Heart left ventricle (tissue), 16 donors: Measurements from ENCODE around the gene ACTL7B. TPM values are rescaled to one million over a fixed set of nuclear protein-coding genes. Genes with fewer than 3 reads are reported as not detected.

Experiments used
- ATAC-seq, 4 donors: fragments of 200-7000 bp; cut with Tn5 transposase; one replicate each; pipeline ENCODE4 v1.9.1; 2020 to 2022; ENCODE audit warnings: moderate library complexity in 4 of 4, mild to moderate bottlenecking in 3 of 4, moderate number of reproducible peaks in 1 of 4
- DNase-seq, 5 donors: peaks; one replicate each; pipeline ENCODE4 v3.0.0-alpha.2; 2020
- H3K27ac ChIP-seq, 12 donors: fragments of 200-600 bp; sonication (generic) in 4 of 12; one replicate each; pipeline versions ENCODE4 v1.5.0 to v1.8.0; 2016 to 2022; ENCODE audit warnings: mild to moderate bottlenecking in 2 of 12
- H3K27me3 ChIP-seq, 9 donors: fragments of 200-600 bp; sonication (generic) in 2 of 9; one replicate each; pipeline versions ENCODE4 v1.5.1 to v1.8.0; 2016 to 2022; ENCODE audit warnings: mild to moderate bottlenecking in 3 of 9
- H3K36me3 ChIP-seq, 9 donors: fragments of 200-600 bp; sonication (generic) in 2 of 9; one replicate each; pipeline versions ENCODE4 v1.5.0 to v1.8.0; 2018 to 2022; ENCODE audit warnings: mild to moderate bottlenecking in 2 of 9
- H3K4me1 ChIP-seq, 12 donors: fragments of 200-600 bp; sonication (generic) in 4 of 12; one replicate each; pipeline versions ENCODE4 v1.5.0 to v1.8.0; 2016 to 2022; ENCODE audit warnings: mild to moderate bottlenecking in 3 of 12
- H3K4me3 ChIP-seq, 12 donors: fragments of 200-600 bp; sonication (generic) in 4 of 12; one replicate each; pipeline versions ENCODE4 v1.5.0 to v1.8.0; 2017 to 2022; ENCODE audit warnings: mild to moderate bottlenecking in 9 of 12, moderate library complexity in 4 of 12
- H3K9me3 ChIP-seq, 12 donors: fragments of 200-600 bp; sonication (generic) in 4 of 12; one replicate each; pipeline versions ENCODE4 v1.5.0 to v1.8.0; 2016 to 2022; ENCODE audit warnings: mild to moderate bottlenecking in 1 of 12
- POLR2A ChIP-seq, 2 donors: fragments of 450-650 bp; IDR thresholded peaks; one replicate each; pipeline ENCODE4 v1.6.1; 2017; ENCODE audit warnings: antibody characterized with exemption in 2 of 2, mild to moderate bottlenecking in 2 of 2, moderate library complexity in 2 of 2
- WGBS, 4 donors: extraction: QIAGEN DNeasy Blood & Tissue Kit in 2 of 4; methylation state at CpG; one replicate each; pipeline versions ENCODE4 v1.1.5 to v1.1.7; 2013 to 2018; 5-methylcytosine and 5-hydroxymethylcytosine counted together
- intact Hi-C, 10 donors: fragments of 100-400 bp; cut with DNase I; formaldehyde crosslinking; loops; one replicate each; pipeline versions ENCODE4 v1.11.1 to v1.14.2; 2022
- polyA plus RNA-seq, 2 donors: library from polyadenylated mRNA; stranded (reverse); fragments of 200-250 nt; gene quantifications; one replicate each; pipeline ENCODE4 v1.2.3, GENCODE V29; 2013
- total RNA-seq, 9 donors: library from RNA; depleted of rRNA in 2 of 9; stranded (reverse); fragments of >200 nt in 2 of 9; fragmentation: NEBNext Ultra II Directional in 3 of 9; extraction: Animal tissue kit (Norgen Biotek cat#: 25700) in 3 of 9; gene quantifications; one replicate each; pipeline versions ENCODE4 v1.1.0 to v1.2.4, GENCODE V29; 2016 to 2023
- TF ChIP-seq, protein P1 (sequence below), 12 donors: fragments of 200-600 bp; sonication (generic) in 4 of 12; IDR thresholded peaks; one replicate each; pipeline versions ENCODE4 v1.5.0 to v1.8.0; 2018 to 2022; ENCODE audit warnings: antibody characterized with exemption in 12 of 12, mild to moderate bottlenecking in 5 of 12
- donor health status: ischemic (EF 13 %, LVEDD 7.1; RV severe dilation, severe dysfunction).
- donor health status: healthy with polysubstance abuse.
- donor health status: DM: no; HTN: yes; CAD: no.
- donor health status: DM: no; HTN: no; CAD: no.
- donor health status: ischemic (EF 25% LVEDD 6.9; RV normal size, moderate dysfunction).
- donor health status: ischemic (EF 25% LVEDD 5.7; RV mildly dilated, moderate dysfunction).
- donor health status: healthy.
- donor health status: DM: yes; HTN: yes; CAD: no.
- donor health status: ischemic (EF 35%, LVEDD 5.7; RV mildly dilated, moderate dysfunction).
- donor health status: nonischemic (EF 11% LVEDD 7.7; RV severe dilation, severe dysfunction).
- donor health status: DM: yes; HTN: yes; CAD: no.
- donor health status: PGD.
- donor health status: ischemic (EF 29% LVEDD 5.4; RV normal size, mild dysfunction).
- donor health status: nonischemic (EF 23%, LVEDD 6.1; RV moderate dilation, normal function).

ACTL7B gene
- total and polyA plus RNA-seq, 11 donors = not detected

DNA sequence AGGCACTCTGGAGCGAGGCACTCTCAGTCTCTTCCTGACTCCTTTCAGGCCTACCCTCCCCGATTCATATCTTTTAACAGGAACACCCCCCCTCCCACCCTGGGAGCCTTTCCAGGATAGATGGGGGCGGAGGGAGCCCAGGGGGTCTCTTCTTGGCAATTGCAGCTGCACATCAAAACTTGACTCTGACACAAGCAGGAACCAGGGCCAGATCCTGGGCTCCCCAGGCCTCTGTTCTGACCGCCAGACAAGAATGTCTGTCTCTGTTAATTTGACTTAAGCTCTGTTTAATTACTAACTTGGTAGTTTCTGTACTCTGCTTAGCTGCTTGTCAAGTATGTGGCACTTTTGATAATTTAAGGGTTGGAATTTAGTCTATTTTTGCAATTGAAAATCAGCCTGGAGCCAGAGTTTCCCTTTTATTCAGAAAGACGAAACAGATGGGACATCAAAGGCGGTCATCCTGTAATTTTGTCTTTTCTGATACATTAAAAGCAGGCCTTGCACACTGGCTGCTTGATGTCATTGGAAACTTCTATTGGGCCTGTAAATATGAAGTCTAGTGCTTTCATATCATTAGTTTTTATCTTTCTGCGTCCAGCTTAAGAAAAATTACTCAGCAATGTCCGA, 43.3 kb downstream of the ACTL7B start:
- WGBS, 4 donors = 71 to 80% (median 75%) methylated on average over 8 of the region's 8 CpGs
- H3K36me3 ChIP-seq = no peaks in the 10 kb centered on the region
- no peak for ATAC-seq
- H3K27ac ChIP-seq = no peak overlapping the region
- peaks cover 0 to 11% (median 0%) of the 10 kb centered on the region in 12 donors for H3K4me1 ChIP-seq
- intact Hi-C loops = no loop called here
- DNase-seq = no peak
- H3K9me3 ChIP-seq = no peaks in the 10 kb centered on the region
- no peaks in the 10 kb centered on the region for H3K27me3 ChIP-seq
- TF ChIP-seq, protein P1, sequence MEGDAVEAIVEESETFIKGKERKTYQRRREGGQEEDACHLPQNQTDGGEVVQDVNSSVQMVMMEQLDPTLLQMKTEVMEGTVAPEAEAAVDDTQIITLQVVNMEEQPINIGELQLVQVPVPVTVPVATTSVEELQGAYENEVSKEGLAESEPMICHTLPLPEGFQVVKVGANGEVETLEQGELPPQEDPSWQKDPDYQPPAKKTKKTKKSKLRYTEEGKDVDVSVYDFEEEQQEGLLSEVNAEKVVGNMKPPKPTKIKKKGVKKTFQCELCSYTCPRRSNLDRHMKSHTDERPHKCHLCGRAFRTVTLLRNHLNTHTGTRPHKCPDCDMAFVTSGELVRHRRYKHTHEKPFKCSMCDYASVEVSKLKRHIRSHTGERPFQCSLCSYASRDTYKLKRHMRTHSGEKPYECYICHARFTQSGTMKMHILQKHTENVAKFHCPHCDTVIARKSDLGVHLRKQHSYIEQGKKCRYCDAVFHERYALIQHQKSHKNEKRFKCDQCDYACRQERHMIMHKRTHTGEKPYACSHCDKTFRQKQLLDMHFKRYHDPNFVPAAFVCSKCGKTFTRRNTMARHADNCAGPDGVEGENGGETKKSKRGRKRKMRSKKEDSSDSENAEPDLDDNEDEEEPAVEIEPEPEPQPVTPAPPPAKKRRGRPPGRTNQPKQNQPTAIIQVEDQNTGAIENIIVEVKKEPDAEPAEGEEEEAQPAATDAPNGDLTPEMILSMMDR (IDR thresholded peaks at IDR 0.05) = no peak
- no peak for TF ChIP-seq POLR2A (IDR thresholded peaks at IDR 0.05)
- no peak overlapping the region for H3K4me3 ChIP-seq

DNA sequence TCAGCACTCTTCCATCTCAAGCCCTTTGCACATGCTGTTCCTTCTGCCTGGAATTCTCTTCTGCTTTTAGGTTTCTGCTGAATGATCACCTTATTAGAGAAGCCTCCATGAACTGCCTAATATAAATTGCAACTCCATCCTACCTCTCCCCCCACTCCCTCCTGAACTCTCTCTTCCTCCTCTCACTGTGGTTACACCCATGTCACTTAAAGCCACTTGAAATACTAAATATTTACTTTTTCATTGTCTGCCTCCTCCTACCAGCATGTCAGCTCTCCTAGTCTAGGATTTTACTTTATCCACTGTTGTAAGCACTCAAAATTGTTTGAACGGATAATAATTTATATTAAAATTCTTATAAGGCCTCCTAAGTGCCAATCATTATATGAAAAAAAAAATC, 43.8 kb downstream of the ACTL7B start:
- no peaks in the 10 kb centered on the region for H3K36me3 ChIP-seq
- DNase-seq (no peak), ATAC-seq (no peak)
- peaks cover 0 to 11% (median 0%) of the 10 kb centered on the region in 12 donors for H3K4me1 ChIP-seq
- WGBS, 4 donors = 75 to 90% (median 86%) methylated on average over 1 of the region's 1 CpG
- TF ChIP-seq, protein P1 (IDR thresholded peaks at IDR 0.05) = no peak
- no peak for TF ChIP-seq POLR2A (IDR thresholded peaks at IDR 0.05)
- H3K9me3 ChIP-seq = no peaks in the 10 kb centered on the region
- no peaks in the 10 kb centered on the region for H3K27me3 ChIP-seq
- no peak overlapping the region for H3K4me3 ChIP-seq
- H3K27ac ChIP-seq = no peak overlapping the region
- intact Hi-C loops = no loop called here

DNA sequence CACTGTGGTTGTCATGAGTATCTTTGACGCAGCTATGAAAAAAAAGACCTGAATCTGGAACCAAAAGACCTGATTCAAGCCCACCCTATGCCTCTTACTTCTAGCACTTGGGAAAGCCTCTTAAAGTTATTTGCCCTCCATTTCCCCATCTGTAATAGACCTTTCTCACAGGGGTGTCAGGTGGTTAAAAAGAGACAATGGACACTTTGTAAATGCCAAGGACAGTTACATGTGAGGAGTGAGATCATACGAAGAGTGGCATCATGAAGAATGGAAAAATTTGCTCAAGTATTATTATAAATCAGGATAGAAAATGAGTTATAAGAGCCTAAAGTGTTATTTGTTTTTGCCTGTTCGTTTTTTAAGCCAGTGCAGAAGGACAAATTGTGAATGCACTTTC, 46.5 kb downstream of the ACTL7B start:
- no peak for TF ChIP-seq POLR2A (IDR thresholded peaks at IDR 0.05)
- 70 to 79% (median 76%) methylated on average over 3 of the region's 3 CpGs for WGBS, 4 donors
- no peaks in the 10 kb centered on the region for H3K9me3 ChIP-seq
- ATAC-seq (no peak), DNase-seq (no peak)
- H3K4me1 ChIP-seq = peaks cover 0 to 5% (median 0%) of the 10 kb centered on the region in 12 donors
- H3K27ac ChIP-seq = no peak overlapping the region
- intact Hi-C loops = no loop called here
- H3K27me3 ChIP-seq = no peaks in the 10 kb centered on the region
- no peak overlapping the region for H3K4me3 ChIP-seq
- no peaks in the 10 kb centered on the region for H3K36me3 ChIP-seq

Other genes with a start within 250 kb of the ACTL7B start
- not detected for gene ACTL7A, start 6.3 kb upstream of the ACTL7B start, total RNA-seq
- not detected for gene ACTL7A, start 6.3 kb upstream of the ACTL7B start, polyA plus RNA-seq
- gene ELP1, start 78.1 kb upstream of the ACTL7B start, total RNA-seq = 10 to 100 TPM; 12.4 to 32.0 (median 21.1) TPM
- gene ELP1, start 78.1 kb upstream of the ACTL7B start, polyA plus RNA-seq = 10 to 100 TPM in 1 of 2 donors, 1 to 10 TPM in 1; 7.8 to 17.7 TPM
- 10 to 100 TPM in 7 of 9 donors, 1 to 10 TPM in 2; 8.2 to 17.0 (median 12.9) TPM for gene ABITRAM, start 78.4 kb upstream of the ACTL7B start, total RNA-seq
- gene ABITRAM, start 78.4 kb upstream of the ACTL7B start, polyA plus RNA-seq = 10 to 100 TPM; 12.9 to 15.6 TPM
- gene CTNNAL1, start 157.5 kb upstream of the ACTL7B start, total RNA-seq = 10 to 100 TPM; 51.2 to 76.3 (median 62.7) TPM
- gene CTNNAL1, start 157.5 kb upstream of the ACTL7B start, polyA plus RNA-seq = 100 to 1,000 TPM in 1 of 2 donors, 10 to 100 TPM in 1; 54.4 to 165 TPM